HepG2 (cell line): ENCODE data around the gene TYMP. TPM values are rescaled to one million over a fixed set of nuclear protein-coding genes. Genes with fewer than 3 reads are reported as not detected.
A peak's percentile ranks its signal among the peaks of the same experiment; 100 is the strongest.

ENCODE experiments used
- EHMT2 ChIP-seq: fragments of 200-600 bp; sonication (generic); IDR thresholded peaks from 2 replicates; pipeline ENCODE4 v1.7.0; 2017; ENCODE audit warnings: antibody characterized with exemption, low read depth, low read length, borderline replicate concordance
- HBP1 ChIP-seq: IDR thresholded peaks from 2 replicates; pipeline ENCODE4 v1.6.1; 2016; ENCODE audit warnings: low read depth, control low read depth
- NFIB ChIP-seq: sonication (generic); formaldehyde crosslinking; IDR thresholded peaks from 2 replicates; pipeline ENCODE4 v1.9.0; 2021; ENCODE audit warnings: missing genetic modification reagents, mild to moderate bottlenecking, borderline replicate concordance
- RERE ChIP-seq: IDR thresholded peaks from 2 replicates; pipeline ENCODE4 v1.6.1; 2016; ENCODE audit warnings: low read depth, missing genetic modification reagents, missing compliant biosample characterization
- RNF2 ChIP-seq: fragments of 450-650 bp; conservative IDR thresholded peaks from 2 replicates; pipeline ENCODE4 v1.6.1; 2016; ENCODE audit warnings: low read depth
- SP4 ChIP-seq: sonication (generic); formaldehyde crosslinking; IDR thresholded peaks from 2 replicates; pipeline ENCODE4 v1.8.1; 2023; ENCODE audit warnings: mild to moderate bottlenecking, missing genetic modification reagents
- ZNF331 ChIP-seq: sonication (generic); formaldehyde crosslinking; IDR thresholded peaks from 2 replicates; pipeline ENCODE4 v1.4.0; 2020; ENCODE audit warnings: missing genetic modification reagents
- ZNF414 ChIP-seq: sonication (generic); formaldehyde crosslinking; IDR thresholded peaks from 2 replicates; pipeline ENCODE4 v1.5.0; 2020; ENCODE audit warnings: missing genetic modification reagents
- ZNF576 ChIP-seq: sonication (generic); formaldehyde crosslinking; IDR thresholded peaks from 2 replicates; pipeline ENCODE4 v1.4.0; 2020; ENCODE audit warnings: mild to moderate bottlenecking, missing genetic modification reagents
- ZNF644 ChIP-seq: IDR thresholded peaks from 2 replicates; pipeline ENCODE4 v1.6.1; 2016; ENCODE audit warnings: low read depth
- ZNF652 ChIP-seq: IDR thresholded peaks from 2 replicates; pipeline ENCODE4 v1.6.1; 2016; ENCODE audit warnings: low read depth, borderline replicate concordance
- ZNF687 ChIP-seq: sonication (generic); formaldehyde crosslinking; IDR thresholded peaks from 2 replicates; pipeline ENCODE4 v1.5.1; 2020; ENCODE audit warnings: mild to moderate bottlenecking, missing genetic modification reagents, moderate library complexity
- ZNF781 ChIP-seq: sonication (generic); formaldehyde crosslinking; IDR thresholded peaks from 2 replicates; pipeline ENCODE4 v1.5.1; 2020; ENCODE audit warnings: borderline replicate concordance, mild to moderate bottlenecking, missing genetic modification reagents; ENCODE audit errors: not compliant biosample characterization
- polyA plus RNA-seq, 8 experiments: library from polyadenylated mRNA; depleted of rRNA in 3 of 8; stranded (reverse) in 7 of 8; unstranded in 1 of 8; fragments of >200 nt; fragmentation: Illumina TruSeq in 4 of 8; extraction: Trizol in 4 of 8; gene quantifications; 2 replicates each; pipeline versions ENCODE4 v1.2.1 to v1.2.3, GENCODE V29; 2011 to 2016; ENCODE audit warnings: low read depth in 4 of 8, missing spikeins in 1 of 8, mixed read lengths in 1 of 8; ENCODE audit not compliant: insufficient read depth in 1 of 8
- total RNA-seq, 5 experiments: library from RNA; depleted of rRNA; stranded (reverse); fragments of >200 nt; fragmentation: Illumina TruSeq; extraction: Trizol; gene quantifications; 2 replicates each; pipeline ENCODE4 v1.2.3, GENCODE V29; 2016; ENCODE audit warnings: low read depth in 1 of 5
- TF ChIP-seq, protein P1 (sequence below), 2 experiments: sonication (generic) in 1 of 2; formaldehyde crosslinking in 1 of 2; IDR thresholded peaks; 2 replicates each; pipeline versions ENCODE4 v1.4.0 to v1.6.1; 2018 to 2020; ENCODE audit warnings: missing genetic modification reagents in 2 of 2, borderline replicate concordance in 1 of 2, low read depth in 1 of 2, mild to moderate bottlenecking in 1 of 2, missing biosample characterization in 1 of 2

The TYMP gene
- total and polyA plus RNA-seq, 2 of the 13 experiments (the other 11 are each of a cell fraction or from before 2014, with no cell fraction given) = 3.9 to 4.3 TPM

GRCh38 chr22:50481440-50482106, 48.2 kb downstream of the TYMP start, which contains the start of gene ADM2 (continued):
- TF ChIP-seq RERE (CRISPR knock-in tag) (no peak), EHMT2 (no peak), SP4 (CRISPR knock-in tag) (peak; percentile 57; the same call in 1 of the 2 replicates), ZNF576 (CRISPR knock-in tag) (no peak), HBP1 (CRISPR knock-in tag) (no peak), ZNF687 (peak; percentile 3), ZNF644 (CRISPR knock-in tag) (no peak), ZNF331 (CRISPR knock-in tag) (peak; percentile 11; the same call in 1 of the 2 replicates), ZNF652 (no peak), ZNF414 (peak; percentile 53; the same call in 1 of the 2 replicates), RNF2 (no peak), ZNF781 (CRISPR knock-in tag) (no peak), NFIB (CRISPR knock-in tag) (no peak)
- TF ChIP-seq, protein P1, sequence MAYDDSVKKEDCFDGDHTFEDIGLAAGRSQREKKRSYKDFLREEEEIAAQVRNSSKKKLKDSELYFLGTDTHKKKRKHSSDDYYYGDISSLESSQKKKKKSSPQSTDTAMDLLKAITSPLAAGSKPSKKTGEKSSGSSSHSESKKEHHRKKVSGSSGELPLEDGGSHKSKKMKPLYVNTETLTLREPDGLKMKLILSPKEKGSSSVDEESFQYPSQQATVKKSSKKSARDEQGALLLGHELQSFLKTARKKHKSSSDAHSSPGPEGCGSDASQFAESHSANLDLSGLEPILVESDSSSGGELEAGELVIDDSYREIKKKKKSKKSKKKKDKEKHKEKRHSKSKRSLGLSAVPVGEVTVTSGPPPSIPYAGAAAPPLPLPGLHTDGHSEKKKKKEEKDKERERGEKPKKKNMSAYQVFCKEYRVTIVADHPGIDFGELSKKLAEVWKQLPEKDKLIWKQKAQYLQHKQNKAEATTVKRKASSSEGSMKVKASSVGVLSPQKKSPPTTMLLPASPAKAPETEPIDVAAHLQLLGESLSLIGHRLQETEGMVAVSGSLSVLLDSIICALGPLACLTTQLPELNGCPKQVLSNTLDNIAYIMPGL (CRISPR knock-in tag; IDR thresholded peaks at IDR 0.05; ENCODE audit: borderline replicate concordance in 1 of 2, low read depth in 1 of 2) = peak in 1 of 2 experiments; percentile 62; a peak in 1 of 4 replicates
